H1 (cell line): ENCODE data around the gene EPHA6. TPM values are rescaled to one million over a fixed set of nuclear protein-coding genes. Genes with fewer than 3 reads are reported as not detected.

Source experiments
- CTCF ChIA-PET: fragments of 300-600 bp; sonication (Branson Sonifier 250); formaldehyde crosslinking; loops from one replicate; lab custom pipeline; 2021; ENCODE audit not compliant: partially characterized antibody; lab: Charles Lee
- POLR2A ChIA-PET: fragments of 300-600 bp; sonication (Branson Sonifier 250); formaldehyde crosslinking; loops from one replicate; lab custom pipeline; 2021; ENCODE audit warnings: inconsistent platforms; ENCODE audit not compliant: partially characterized antibody; lab: Charles Lee
- DNase-seq, 2 experiments: peaks; one replicate each; pipeline versions ENCODE4 v3.0.0 to v3.0.0-alpha.2; 2010 to 2022; ENCODE audit warnings: low spot score in 2 of 2, low read depth in 1 of 2, mixed read lengths in 1 of 2
- FAIRE-seq: peaks from 2 replicates; lab custom pipeline; 2011; peaks lifted over from hg19 to GRCh38; lab: Jason Lieb, UNC
- H2AFZ ChIP-seq: 2 replicates; pipeline ENCODE4 v1.8.1; 2012; ENCODE audit warnings: low read length, inconsistent platforms
- H2AK5ac ChIP-seq: 2 replicates; pipeline ENCODE4 v1.6.1; 2013; ENCODE audit warnings: low read depth, low read length
- H2BK120ac ChIP-seq: replicated peaks from 2 replicates; pipeline ENCODE3; 2013; ENCODE audit warnings: low read depth, low read length, inconsistent platforms
- H2BK12ac ChIP-seq: 2 replicates; pipeline ENCODE4 v1.6.1; 2013; ENCODE audit warnings: low read depth, low read length
- H2BK15ac ChIP-seq: 2 replicates; pipeline ENCODE4 v1.6.1; 2013; ENCODE audit warnings: low read length
- H2BK20ac ChIP-seq: 2 replicates; pipeline ENCODE4 v1.6.1; 2013; ENCODE audit warnings: low read length
- H2BK5ac ChIP-seq: 2 replicates; pipeline ENCODE4 v1.6.1; 2013; ENCODE audit warnings: low read depth, low read length
- H3K14ac ChIP-seq: 2 replicates; pipeline ENCODE4 v1.6.1; 2013; ENCODE audit warnings: inconsistent platforms; ENCODE audit not compliant: insufficient read length
- H3K18ac ChIP-seq: 2 replicates; pipeline ENCODE4 v1.6.1; 2013; ENCODE audit warnings: low read length; ENCODE audit errors: extremely low read depth
- H3K23ac ChIP-seq: 2 replicates; pipeline ENCODE4 v1.6.1; 2013; ENCODE audit warnings: inconsistent platforms; ENCODE audit not compliant: insufficient read length
- H3K23me2 ChIP-seq: 2 replicates; pipeline ENCODE4 v1.6.1; 2013; ENCODE audit warnings: low read depth, low read length
- H3K27ac ChIP-seq: 2 replicates; pipeline ENCODE4 v1.6.1; 2011; ENCODE audit warnings: low read depth, low read length, inconsistent platforms
- H3K27me3 ChIP-seq, 4 experiments: replicated peaks in 1 of 4; 1 replicate in 1 of 4; 2 replicates in 3 of 4; pipeline versions ENCODE4 v1.6.1 to v1.8.1; 2011 to 2013; ENCODE audit warnings: low read length in 3 of 4, mild to moderate bottlenecking in 3 of 4, inconsistent platforms in 2 of 4, mixed read lengths in 2 of 4, moderate library complexity in 1 of 4; ENCODE audit not compliant: control insufficient read depth in 3 of 4, insufficient read depth in 3 of 4; ENCODE audit errors: extremely low read depth in 1 of 4
- H3K36me3 ChIP-seq, 4 experiments: 2 replicates each; pipeline versions ENCODE4 v1.6.1 to v1.8.1; 2011 to 2013; ENCODE audit warnings: mild to moderate bottlenecking in 4 of 4, low read length in 3 of 4, moderate library complexity in 2 of 4, control low read depth in 1 of 4, inconsistent platforms in 1 of 4; ENCODE audit not compliant: insufficient read depth in 4 of 4, control insufficient read depth in 2 of 4
- H3K4ac ChIP-seq: replicated peaks from 2 replicates; pipeline ENCODE3; 2013; ENCODE audit warnings: low read length, low read depth, mixed read lengths, inconsistent platforms; ENCODE audit not compliant: insufficient read length
- H3K4me1 ChIP-seq, 4 experiments: replicated peaks in 1 of 4; 1 replicate in 1 of 4; 2 replicates in 3 of 4; pipeline versions ENCODE4 v1.6.1 to v1.8.1; 2011 to 2013; ENCODE audit warnings: low read length in 3 of 4, inconsistent platforms in 2 of 4, mixed read lengths in 1 of 4; ENCODE audit not compliant: insufficient read depth in 4 of 4, control insufficient read depth in 3 of 4
- H3K4me2 ChIP-seq, 2 experiments: 2 replicates each; pipeline versions ENCODE4 v1.6.1 to v1.8.1; 2011 to 2013; ENCODE audit warnings: low read depth in 2 of 2, low read length in 2 of 2, control low read depth in 1 of 2, inconsistent platforms in 1 of 2, mild to moderate bottlenecking in 1 of 2; ENCODE audit not compliant: insufficient read depth in 1 of 2
- H3K4me3 ChIP-seq, 4 experiments: fragments of 200-600, 300-600 bp in 1 of 4; sonication (generic), shearing (Covaris generic), sonication (Bioruptor Twin) in 1 of 4; 2 replicates each; pipeline versions ENCODE4 v1.5.1 to v1.8.1; 2011 to 2016; ENCODE audit warnings: low read length in 4 of 4, low read depth in 3 of 4, control low read depth in 2 of 4, inconsistent platforms in 2 of 4, mild to moderate bottlenecking in 2 of 4, mixed read lengths in 1 of 4, moderate library complexity in 1 of 4; ENCODE audit not compliant: insufficient read depth in 2 of 4; ENCODE audit errors: extremely low read depth in 1 of 4
- H3K56ac ChIP-seq: replicated peaks from 2 replicates; pipeline ENCODE3; 2013; ENCODE audit warnings: low read depth, mild to moderate bottlenecking, mixed read lengths, low read length, inconsistent platforms; ENCODE audit not compliant: insufficient read length
- H3K79me1 ChIP-seq: 2 replicates; pipeline ENCODE4 v1.6.1; 2013; ENCODE audit warnings: low read depth, low read length, control low read depth
- H3K79me2 ChIP-seq, 2 experiments: 2 replicates each; pipeline versions ENCODE4 v1.6.1 to v1.8.1; 2012 to 2013; ENCODE audit warnings: low read length in 2 of 2, mild to moderate bottlenecking in 2 of 2, inconsistent platforms in 1 of 2; ENCODE audit not compliant: insufficient read depth in 2 of 2, control insufficient read depth in 1 of 2
- H3K9ac ChIP-seq, 4 experiments: replicated peaks in 1 of 4; 1 replicate in 1 of 4; 2 replicates in 3 of 4; pipeline versions ENCODE4 v1.6.1 to v1.8.1; 2011 to 2013; ENCODE audit warnings: low read depth in 3 of 4, low read length in 3 of 4, control low read depth in 2 of 4, mild to moderate bottlenecking in 2 of 4, moderate library complexity in 2 of 4, inconsistent platforms in 1 of 4; ENCODE audit errors: extremely low read depth in 1 of 4
- H3K9me3 ChIP-seq, 2 experiments: 2 replicates each; pipeline versions ENCODE4 v1.6.1 to v1.8.1; 2012 to 2013; ENCODE audit warnings: mild to moderate bottlenecking in 2 of 2, moderate library complexity in 2 of 2, control low read depth in 1 of 2, inconsistent platforms in 1 of 2, low read depth in 1 of 2, low read length in 1 of 2, mixed read lengths in 1 of 2; ENCODE audit not compliant: insufficient read depth in 2 of 2
- H4K20me1 ChIP-seq, 2 experiments: replicated peaks in 1 of 2; 2 replicates each; pipeline versions ENCODE3 to v1.8.1; 2011 to 2013; ENCODE audit warnings: inconsistent platforms in 2 of 2, low read length in 2 of 2, mild to moderate bottlenecking in 1 of 2; ENCODE audit not compliant: insufficient read depth in 2 of 2, control insufficient read depth in 1 of 2
- H4K5ac ChIP-seq: 2 replicates; pipeline ENCODE4 v1.6.1; 2013; ENCODE audit warnings: low read length, low read depth, mixed read lengths, inconsistent platforms; ENCODE audit not compliant: insufficient read length
- H4K8ac ChIP-seq: 2 replicates; pipeline ENCODE4 v1.8.0; 2013; ENCODE audit warnings: mild to moderate bottlenecking, moderate library complexity, low read length, inconsistent platforms; ENCODE audit not compliant: insufficient read depth; ENCODE audit errors: extremely low read depth
- H4K91ac ChIP-seq: replicated peaks from 2 replicates; pipeline ENCODE3; 2013; ENCODE audit warnings: low read length, mixed read lengths, inconsistent platforms; ENCODE audit not compliant: insufficient read length
- CHD1 ChIP-seq: IDR thresholded peaks from 2 replicates; pipeline ENCODE4 v1.6.1; 2012; ENCODE audit warnings: low read depth, low read length, improper control_type of control experiment
- SP2 ChIP-seq: IDR thresholded peaks from 2 replicates; pipeline ENCODE4 v1.6.1; 2012; ENCODE audit warnings: mild to moderate bottlenecking, low read length, inconsistent platforms
- WGBS, 2 experiments: shearing (Covaris generic) in 1 of 2; methylation state at CpG; one replicate each; pipeline versions ENCODE4 v1.1.6 to v1.1.7; 2013 to 2015; ENCODE audit warnings: low lambda C conversion rate in 2 of 2, mixed read lengths in 2 of 2, inconsistent platforms in 1 of 2, low coverage in 1 of 2, missing lambda C conversion rate in 1 of 2; ENCODE audit not compliant: insufficient replicate concordance in 2 of 2, insufficient coverage in 1 of 2, insufficient read length in 1 of 2; ENCODE audit errors: extremely low coverage in 1 of 2, missing lambda C conversion rate in 1 of 2; 5-methylcytosine and 5-hydroxymethylcytosine counted together
- polyA plus RNA-seq, 7 experiments: library from polyadenylated mRNA; depleted of rRNA in 3 of 7; stranded (reverse) in 5 of 7; unstranded in 2 of 7; fragments of >200 nt in 5 of 7; fragments of 200-250 nt in 2 of 7; gene quantifications; 1 replicate in 5 of 7; 2 replicates in 1 of 7; 4 replicates in 1 of 7; pipeline versions ENCODE4 v1.2.1 to v1.2.3, GENCODE V29; 2011 to 2013; ENCODE audit warnings: missing spikeins in 2 of 7, mixed read lengths in 2 of 7
- total RNA-seq: library from RNA; stranded (reverse); fragmentation: NEBNext Ultra II Directional; extraction: Animal tissue kit (Norgen Biotek cat#: 25700); gene quantifications from 2 replicates; pipeline ENCODE4 v1.2.1, GENCODE V29; 2021

Gene EPHA6
- total and polyA plus RNA-seq, 2 of the 8 experiments (the other 6 are each of a cell fraction or from before 2014, with no cell fraction given) = 0.83 to 3.2 TPM

GRCh38 chr3:97010881-97011657 lies 196.7 kb downstream of the EPHA6 start:
- H3K4me2 ChIP-seq = no peak overlapping the region
- H4K20me1 ChIP-seq = no peaks in the 10 kb centered on the region
- no peak overlapping the region for H2AFZ ChIP-seq
- H3K56ac ChIP-seq = no peak overlapping the region
- no peaks in the 10 kb centered on the region for H3K23me2 ChIP-seq
- H2BK12ac ChIP-seq = no peak overlapping the region
- H3K9me3 ChIP-seq = no peaks in the 10 kb centered on the region
- no peaks in the 10 kb centered on the region for H3K79me2 ChIP-seq
- no peak overlapping the region for H2BK120ac ChIP-seq
- no peak overlapping the region for H2BK15ac ChIP-seq
- no peak for DNase-seq
- WGBS, 2 experiments = 100% methylated on average over 1 to 2 of the region's 2 CpGs
- peaks cover 0 to 6% (median 2%) of the 10 kb centered on the region in 4 experiments; a peak in 4 of 7 replicates for H3K4me1 ChIP-seq
- H2BK5ac ChIP-seq = no peak overlapping the region
- H2AK5ac ChIP-seq = no peak overlapping the region
- H3K4ac ChIP-seq = no peak overlapping the region
- no peaks in the 10 kb centered on the region for H3K79me1 ChIP-seq
- no peak overlapping the region for H3K14ac ChIP-seq
- no peak overlapping the region for H4K5ac ChIP-seq
- no peaks in the 10 kb centered on the region for H3K36me3 ChIP-seq
- POLR2A ChIA-PET = no interaction called here
- CTCF ChIA-PET = interaction anchor here (0.6 kb wide), 1 partner anchor 243 kb away, joined by 3 read pairs; no protein-coding TSS in a partner anchor
- H3K4me3 ChIP-seq = no peak overlapping the region
- no peak overlapping the region for H2BK20ac ChIP-seq
- no peak overlapping the region for H4K91ac ChIP-seq
- no peak overlapping the region for H3K9ac ChIP-seq
- FAIRE-seq = no peak
- TF ChIP-seq CHD1 (no peak), SP2 (no peak)
- H3K23ac ChIP-seq = no peak overlapping the region
- no peak overlapping the region for H4K8ac ChIP-seq
- H3K27me3 ChIP-seq = peaks cover 0 to 1% (median 0%) of the 10 kb centered on the region in 4 experiments; a peak in 1 of 7 replicates
- H3K18ac ChIP-seq = no peak overlapping the region
- no peak overlapping the region for H3K27ac ChIP-seq
